Measurements from ENCODE around the gene IQCN.

The IQCN gene

DNA sequence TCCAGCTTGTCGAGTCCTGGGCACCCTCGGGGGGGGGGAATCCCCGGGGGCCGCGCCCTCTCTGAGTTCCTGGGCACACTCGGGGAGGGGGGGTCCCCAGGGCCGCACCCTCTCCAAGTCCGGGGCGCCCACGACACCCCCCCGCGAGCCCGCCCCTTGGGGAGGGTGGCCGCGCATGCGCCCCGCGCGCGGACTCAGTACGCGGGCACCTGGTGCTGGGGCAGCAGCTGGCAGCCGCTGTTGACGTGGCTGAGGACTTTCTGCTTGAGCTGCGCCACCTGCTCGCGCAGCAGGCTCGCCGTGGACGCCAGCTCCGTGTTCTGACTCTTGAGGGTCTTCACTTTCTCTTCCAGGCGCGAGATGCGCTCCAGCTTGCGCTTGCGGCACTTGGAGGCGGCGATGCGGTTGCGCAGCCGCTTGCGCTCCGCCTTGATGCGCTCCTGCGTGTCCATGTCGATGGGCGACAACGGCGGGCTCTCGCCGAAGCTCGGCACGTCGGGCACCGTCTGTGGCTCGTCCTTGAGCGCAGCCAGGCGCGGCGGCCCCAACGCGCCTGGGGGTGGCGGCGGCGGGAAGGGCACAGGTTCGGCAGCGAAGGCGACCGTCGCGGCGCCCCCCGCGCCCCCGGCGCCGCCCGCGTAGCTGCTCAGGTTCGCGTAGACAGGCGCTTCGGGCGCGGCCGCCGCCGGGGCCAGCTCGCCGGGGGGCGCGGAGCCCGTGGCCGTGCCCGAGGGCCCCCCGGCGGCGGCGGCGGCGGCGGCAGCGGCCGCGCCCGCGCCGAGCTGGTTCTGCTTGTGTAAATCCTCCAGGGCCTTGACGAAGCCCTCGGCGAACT is 6.2 kb upstream of the IQCN start (continued):
- 0 out of 2 replicates have a peak, but pooled peaks have one; percentile 61 for TF ChIP-seq HOXC10 (CRISPR knock-in tag; IDR thresholded peaks at IDR 0.05)
- TF ChIP-seq, protein P1, sequence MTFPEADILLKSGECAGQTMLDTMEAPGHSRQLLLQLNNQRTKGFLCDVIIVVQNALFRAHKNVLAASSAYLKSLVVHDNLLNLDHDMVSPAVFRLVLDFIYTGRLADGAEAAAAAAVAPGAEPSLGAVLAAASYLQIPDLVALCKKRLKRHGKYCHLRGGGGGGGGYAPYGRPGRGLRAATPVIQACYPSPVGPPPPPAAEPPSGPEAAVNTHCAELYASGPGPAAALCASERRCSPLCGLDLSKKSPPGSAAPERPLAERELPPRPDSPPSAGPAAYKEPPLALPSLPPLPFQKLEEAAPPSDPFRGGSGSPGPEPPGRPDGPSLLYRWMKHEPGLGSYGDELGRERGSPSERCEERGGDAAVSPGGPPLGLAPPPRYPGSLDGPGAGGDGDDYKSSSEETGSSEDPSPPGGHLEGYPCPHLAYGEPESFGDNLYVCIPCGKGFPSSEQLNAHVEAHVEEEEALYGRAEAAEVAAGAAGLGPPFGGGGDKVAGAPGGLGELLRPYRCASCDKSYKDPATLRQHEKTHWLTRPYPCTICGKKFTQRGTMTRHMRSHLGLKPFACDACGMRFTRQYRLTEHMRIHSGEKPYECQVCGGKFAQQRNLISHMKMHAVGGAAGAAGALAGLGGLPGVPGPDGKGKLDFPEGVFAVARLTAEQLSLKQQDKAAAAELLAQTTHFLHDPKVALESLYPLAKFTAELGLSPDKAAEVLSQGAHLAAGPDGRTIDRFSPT (tag by site-specific recombination; IDR thresholded peaks at IDR 0.05) = peak; percentile 97
- TF ChIP-seq ZNF623 (tag by site-specific recombination; IDR thresholded peaks at IDR 0.05) = no peak
- peak; percentile 65 for TF ChIP-seq ZNF335 (tag by site-specific recombination; conservative IDR thresholded peaks at IDR 0.05)
- TF ChIP-seq ZNF391 (tag by site-specific recombination; IDR thresholded peaks at IDR 0.05; ENCODE audit: borderline replicate concordance, low read depth) = peak; percentile 68; the same call in 1 of the 2 replicates
- TF ChIP-seq, protein P2, sequence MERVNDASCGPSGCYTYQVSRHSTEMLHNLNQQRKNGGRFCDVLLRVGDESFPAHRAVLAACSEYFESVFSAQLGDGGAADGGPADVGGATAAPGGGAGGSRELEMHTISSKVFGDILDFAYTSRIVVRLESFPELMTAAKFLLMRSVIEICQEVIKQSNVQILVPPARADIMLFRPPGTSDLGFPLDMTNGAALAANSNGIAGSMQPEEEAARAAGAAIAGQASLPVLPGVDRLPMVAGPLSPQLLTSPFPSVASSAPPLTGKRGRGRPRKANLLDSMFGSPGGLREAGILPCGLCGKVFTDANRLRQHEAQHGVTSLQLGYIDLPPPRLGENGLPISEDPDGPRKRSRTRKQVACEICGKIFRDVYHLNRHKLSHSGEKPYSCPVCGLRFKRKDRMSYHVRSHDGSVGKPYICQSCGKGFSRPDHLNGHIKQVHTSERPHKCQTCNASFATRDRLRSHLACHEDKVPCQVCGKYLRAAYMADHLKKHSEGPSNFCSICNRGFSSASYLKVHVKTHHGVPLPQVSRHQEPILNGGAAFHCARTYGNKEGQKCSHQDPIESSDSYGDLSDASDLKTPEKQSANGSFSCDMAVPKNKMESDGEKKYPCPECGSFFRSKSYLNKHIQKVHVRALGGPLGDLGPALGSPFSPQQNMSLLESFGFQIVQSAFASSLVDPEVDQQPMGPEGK (tag by site-specific recombination; IDR thresholded peaks at IDR 0.05) = peak; percentile 96
- peak; percentile 50; the same call in 1 of the 2 replicates for TF ChIP-seq ZFP37 (tag by site-specific recombination; IDR thresholded peaks at IDR 0.05)
- 0 out of 2 replicates have a peak, but pooled peaks have one; percentile 32 for TF ChIP-seq OVOL3 (tag by site-specific recombination; IDR thresholded peaks at IDR 0.05)
- peak; percentile 53; the same call in 1 of the 2 replicates for TF ChIP-seq ZSCAN30 (tag by site-specific recombination; IDR thresholded peaks at IDR 0.05)
- peak; percentile 89 for TF ChIP-seq ZNF423 (tag by site-specific recombination; IDR thresholded peaks at IDR 0.05)
- TF ChIP-seq, protein P3, sequence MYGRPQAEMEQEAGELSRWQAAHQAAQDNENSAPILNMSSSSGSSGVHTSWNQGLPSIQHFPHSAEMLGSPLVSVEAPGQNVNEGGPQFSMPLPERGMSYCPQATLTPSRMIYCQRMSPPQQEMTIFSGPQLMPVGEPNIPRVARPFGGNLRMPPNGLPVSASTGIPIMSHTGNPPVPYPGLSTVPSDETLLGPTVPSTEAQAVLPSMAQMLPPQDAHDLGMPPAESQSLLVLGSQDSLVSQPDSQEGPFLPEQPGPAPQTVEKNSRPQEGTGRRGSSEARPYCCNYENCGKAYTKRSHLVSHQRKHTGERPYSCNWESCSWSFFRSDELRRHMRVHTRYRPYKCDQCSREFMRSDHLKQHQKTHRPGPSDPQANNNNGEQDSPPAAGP (tag by site-specific recombination; IDR thresholded peaks at IDR 0.05) = peak; percentile 62
- TF ChIP-seq ZNF473 (tag by site-specific recombination; IDR thresholded peaks at IDR 0.05) = no peak
- peak; percentile 62 for TF ChIP-seq KLF9 (tag by site-specific recombination; IDR thresholded peaks at IDR 0.05; ENCODE audit: low read depth)
- no peak for TF ChIP-seq ZSCAN23 (tag by site-specific recombination; IDR thresholded peaks at IDR 0.05)
- TF ChIP-seq, protein P4, sequence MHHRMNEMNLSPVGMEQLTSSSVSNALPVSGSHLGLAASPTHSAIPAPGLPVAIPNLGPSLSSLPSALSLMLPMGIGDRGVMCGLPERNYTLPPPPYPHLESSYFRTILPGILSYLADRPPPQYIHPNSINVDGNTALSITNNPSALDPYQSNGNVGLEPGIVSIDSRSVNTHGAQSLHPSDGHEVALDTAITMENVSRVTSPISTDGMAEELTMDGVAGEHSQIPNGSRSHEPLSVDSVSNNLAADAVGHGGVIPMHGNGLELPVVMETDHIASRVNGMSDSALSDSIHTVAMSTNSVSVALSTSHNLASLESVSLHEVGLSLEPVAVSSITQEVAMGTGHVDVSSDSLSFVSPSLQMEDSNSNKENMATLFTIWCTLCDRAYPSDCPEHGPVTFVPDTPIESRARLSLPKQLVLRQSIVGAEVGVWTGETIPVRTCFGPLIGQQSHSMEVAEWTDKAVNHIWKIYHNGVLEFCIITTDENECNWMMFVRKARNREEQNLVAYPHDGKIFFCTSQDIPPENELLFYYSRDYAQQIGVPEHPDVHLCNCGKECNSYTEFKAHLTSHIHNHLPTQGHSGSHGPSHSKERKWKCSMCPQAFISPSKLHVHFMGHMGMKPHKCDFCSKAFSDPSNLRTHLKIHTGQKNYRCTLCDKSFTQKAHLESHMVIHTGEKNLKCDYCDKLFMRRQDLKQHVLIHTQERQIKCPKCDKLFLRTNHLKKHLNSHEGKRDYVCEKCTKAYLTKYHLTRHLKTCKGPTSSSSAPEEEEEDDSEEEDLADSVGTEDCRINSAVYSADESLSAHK (tag by site-specific recombination; IDR thresholded peaks at IDR 0.05) = no peak
- TF ChIP-seq ZNF768 (tag by site-specific recombination; IDR thresholded peaks at IDR 0.05) = no peak
- peak; percentile 47; the same call in 1 of the 2 replicates for TF ChIP-seq KLF16 (tag by site-specific recombination; IDR thresholded peaks at IDR 0.05)
- TF ChIP-seq, protein P5, sequence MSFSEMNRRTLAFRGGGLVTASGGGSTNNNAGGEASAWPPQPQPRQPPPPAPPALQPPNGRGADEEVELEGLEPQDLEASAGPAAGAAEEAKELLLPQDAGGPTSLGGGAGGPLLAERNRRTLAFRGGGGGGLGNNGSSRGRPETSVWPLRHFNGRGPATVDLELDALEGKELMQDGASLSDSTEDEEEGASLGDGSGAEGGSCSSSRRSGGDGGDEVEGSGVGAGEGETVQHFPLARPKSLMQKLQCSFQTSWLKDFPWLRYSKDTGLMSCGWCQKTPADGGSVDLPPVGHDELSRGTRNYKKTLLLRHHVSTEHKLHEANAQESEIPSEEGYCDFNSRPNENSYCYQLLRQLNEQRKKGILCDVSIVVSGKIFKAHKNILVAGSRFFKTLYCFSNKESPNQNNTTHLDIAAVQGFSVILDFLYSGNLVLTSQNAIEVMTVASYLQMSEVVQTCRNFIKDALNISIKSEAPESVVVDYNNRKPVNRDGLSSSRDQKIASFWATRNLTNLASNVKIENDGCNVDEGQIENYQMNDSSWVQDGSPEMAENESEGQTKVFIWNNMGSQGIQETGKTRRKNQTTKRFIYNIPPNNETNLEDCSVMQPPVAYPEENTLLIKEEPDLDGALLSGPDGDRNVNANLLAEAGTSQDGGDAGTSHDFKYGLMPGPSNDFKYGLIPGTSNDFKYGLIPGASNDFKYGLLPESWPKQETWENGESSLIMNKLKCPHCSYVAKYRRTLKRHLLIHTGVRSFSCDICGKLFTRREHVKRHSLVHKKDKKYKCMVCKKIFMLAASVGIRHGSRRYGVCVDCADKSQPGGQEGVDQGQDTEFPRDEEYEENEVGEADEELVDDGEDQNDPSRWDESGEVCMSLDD (tag by site-specific recombination; IDR thresholded peaks at IDR 0.05) = peak; percentile 93; the same call in 1 of the 2 replicates
- TF ChIP-seq, protein P6, sequence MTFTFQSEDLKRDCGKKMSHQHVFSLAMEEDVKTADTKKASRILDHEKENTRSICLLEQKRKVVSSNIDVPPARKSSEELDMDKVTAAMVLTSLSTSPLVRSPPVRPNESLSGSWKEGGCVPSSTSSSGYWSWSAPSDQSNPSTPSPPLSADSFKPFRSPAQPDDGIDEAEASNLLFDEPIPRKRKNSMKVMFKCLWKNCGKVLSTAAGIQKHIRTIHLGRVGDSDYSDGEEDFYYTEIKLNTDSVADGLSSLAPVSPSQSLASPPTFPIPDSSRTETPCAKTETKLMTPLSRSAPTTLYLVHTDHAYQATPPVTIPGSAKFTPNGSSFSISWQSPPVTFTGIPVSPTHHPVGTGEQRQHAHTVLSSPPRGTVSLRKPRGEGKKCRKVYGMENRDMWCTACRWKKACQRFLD (tag by site-specific recombination; IDR thresholded peaks at IDR 0.05) = no peak
- TF ChIP-seq SCRT2 (tag by site-specific recombination; IDR thresholded peaks at IDR 0.05) = peak; percentile 22; the same call in 1 of the 2 replicates
- TF ChIP-seq SP2 (tag by site-specific recombination; IDR thresholded peaks at IDR 0.05) = peak; percentile 69
- TF ChIP-seq, protein P7, sequence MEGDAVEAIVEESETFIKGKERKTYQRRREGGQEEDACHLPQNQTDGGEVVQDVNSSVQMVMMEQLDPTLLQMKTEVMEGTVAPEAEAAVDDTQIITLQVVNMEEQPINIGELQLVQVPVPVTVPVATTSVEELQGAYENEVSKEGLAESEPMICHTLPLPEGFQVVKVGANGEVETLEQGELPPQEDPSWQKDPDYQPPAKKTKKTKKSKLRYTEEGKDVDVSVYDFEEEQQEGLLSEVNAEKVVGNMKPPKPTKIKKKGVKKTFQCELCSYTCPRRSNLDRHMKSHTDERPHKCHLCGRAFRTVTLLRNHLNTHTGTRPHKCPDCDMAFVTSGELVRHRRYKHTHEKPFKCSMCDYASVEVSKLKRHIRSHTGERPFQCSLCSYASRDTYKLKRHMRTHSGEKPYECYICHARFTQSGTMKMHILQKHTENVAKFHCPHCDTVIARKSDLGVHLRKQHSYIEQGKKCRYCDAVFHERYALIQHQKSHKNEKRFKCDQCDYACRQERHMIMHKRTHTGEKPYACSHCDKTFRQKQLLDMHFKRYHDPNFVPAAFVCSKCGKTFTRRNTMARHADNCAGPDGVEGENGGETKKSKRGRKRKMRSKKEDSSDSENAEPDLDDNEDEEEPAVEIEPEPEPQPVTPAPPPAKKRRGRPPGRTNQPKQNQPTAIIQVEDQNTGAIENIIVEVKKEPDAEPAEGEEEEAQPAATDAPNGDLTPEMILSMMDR (tag by site-specific recombination; IDR thresholded peaks at IDR 0.05) = peak; percentile 15
- TF ChIP-seq ZIC2 (tag by site-specific recombination; IDR thresholded peaks at IDR 0.05) = 0 out of 2 replicates have a peak, but pooled peaks have one; percentile 34
- peak; percentile 65 for TF ChIP-seq ZNF600 (tag by site-specific recombination; IDR thresholded peaks at IDR 0.05)
- TF ChIP-seq ZEB2 (tag by site-specific recombination; IDR thresholded peaks at IDR 0.05) = peak; percentile 27
